Measurements from ENCODE around the gene SCML1. TPM values are rescaled to one million over a fixed set of nuclear protein-coding genes. Genes with fewer than 3 reads are reported as not detected.

The SCML1 gene
- total RNA-seq, 2 donors from 2014 or later: 5.9 to 47.6 TPM

- intact Hi-C loops (cut with DNase I): no loop called here
- WGBS: 81% methylated on average over 1 of the region's 1 CpG
- Histone ChIP-seq H3K9me3 (no peaks in the 10 kb centered on the region), H3K4me1 (replicated peaks) (no peaks in the 10 kb centered on the region), H3K36me3 (no peaks in the 10 kb centered on the region), H3K27ac (no peak overlapping the region), H3K27me3 (replicated peaks; ENCODE audit: insufficient read depth) (no peaks in the 10 kb centered on the region), H3K4me3 (no peak overlapping the region)
- DNase-seq (ENCODE audit: low spot score): no peak
- no peak for TF ChIP-seq POLR2AphosphoS5 (IDR thresholded peaks at IDR 0.05)
- TF ChIP-seq, protein P1, sequence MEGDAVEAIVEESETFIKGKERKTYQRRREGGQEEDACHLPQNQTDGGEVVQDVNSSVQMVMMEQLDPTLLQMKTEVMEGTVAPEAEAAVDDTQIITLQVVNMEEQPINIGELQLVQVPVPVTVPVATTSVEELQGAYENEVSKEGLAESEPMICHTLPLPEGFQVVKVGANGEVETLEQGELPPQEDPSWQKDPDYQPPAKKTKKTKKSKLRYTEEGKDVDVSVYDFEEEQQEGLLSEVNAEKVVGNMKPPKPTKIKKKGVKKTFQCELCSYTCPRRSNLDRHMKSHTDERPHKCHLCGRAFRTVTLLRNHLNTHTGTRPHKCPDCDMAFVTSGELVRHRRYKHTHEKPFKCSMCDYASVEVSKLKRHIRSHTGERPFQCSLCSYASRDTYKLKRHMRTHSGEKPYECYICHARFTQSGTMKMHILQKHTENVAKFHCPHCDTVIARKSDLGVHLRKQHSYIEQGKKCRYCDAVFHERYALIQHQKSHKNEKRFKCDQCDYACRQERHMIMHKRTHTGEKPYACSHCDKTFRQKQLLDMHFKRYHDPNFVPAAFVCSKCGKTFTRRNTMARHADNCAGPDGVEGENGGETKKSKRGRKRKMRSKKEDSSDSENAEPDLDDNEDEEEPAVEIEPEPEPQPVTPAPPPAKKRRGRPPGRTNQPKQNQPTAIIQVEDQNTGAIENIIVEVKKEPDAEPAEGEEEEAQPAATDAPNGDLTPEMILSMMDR (IDR thresholded peaks at IDR 0.05): peak in 1 of 4 experiments; percentile 3
Observed at GRCh38 chrX:17697191-17697590, 40.1 kb upstream of the SCML1 start.

DNA sequence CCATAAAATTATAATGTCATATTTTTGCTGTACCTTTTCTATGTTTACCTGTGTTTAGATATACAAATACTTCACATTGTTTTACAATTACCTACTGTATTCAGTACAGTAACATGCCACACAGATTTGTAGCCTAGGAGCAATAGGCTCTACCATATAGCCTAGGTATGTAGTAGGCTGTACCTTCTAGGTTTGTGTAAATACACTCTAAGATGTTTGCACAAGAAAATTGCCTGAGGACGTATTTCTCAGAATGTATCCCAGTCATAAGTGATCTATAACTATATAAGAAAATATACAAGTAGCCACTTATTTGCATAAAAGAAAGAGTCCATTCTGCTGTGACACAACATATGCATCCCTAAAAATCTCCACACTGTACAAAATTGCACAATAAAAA is 36.3 kb upstream of the SCML1 start:
- Histone ChIP-seq H3K4me1 (replicated peaks) (no peaks in the 10 kb centered on the region), H3K27me3 (replicated peaks; ENCODE audit: insufficient read depth) (no peaks in the 10 kb centered on the region), H3K9me3 (no peaks in the 10 kb centered on the region), H3K36me3 (no peaks in the 10 kb centered on the region), H3K27ac (no peak overlapping the region), H3K4me3 (no peak overlapping the region)
- 50% methylated on average over 1 of the region's 1 CpG for WGBS
- no peak for DNase-seq (ENCODE audit: low spot score)
- TF ChIP-seq, protein P1 (IDR thresholded peaks at IDR 0.05): no peak
- TF ChIP-seq POLR2A (IDR thresholded peaks at IDR 0.05): no peak
- no peak for TF ChIP-seq POLR2AphosphoS5 (IDR thresholded peaks at IDR 0.05)
- intact Hi-C loops (cut with DNase I): no loop called here

DNA sequence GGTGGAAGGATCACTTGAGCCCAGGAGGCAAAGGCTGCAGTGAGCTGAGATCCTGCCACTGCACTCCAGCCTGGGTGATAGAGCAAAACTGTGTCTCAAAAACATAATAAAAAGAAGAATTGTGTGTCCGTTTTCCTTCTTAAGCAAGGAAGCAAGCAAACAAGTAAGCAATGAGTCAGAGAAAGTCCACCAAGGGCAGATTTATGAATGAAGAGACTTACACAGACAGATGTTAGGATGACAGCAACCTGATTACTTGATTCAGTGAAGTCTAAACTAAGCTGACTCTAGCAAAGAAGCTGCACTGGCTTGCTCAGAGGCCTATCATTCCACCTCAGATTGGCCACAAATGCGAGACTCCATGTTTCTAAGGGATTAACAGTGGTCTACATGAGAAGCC is 34.1 kb upstream of the SCML1 start:
- intact Hi-C loops (cut with DNase I): no loop called here
- H3K36me3 ChIP-seq: no peaks in the 10 kb centered on the region
- no peak for DNase-seq (ENCODE audit: low spot score)
- WGBS: 88% methylated on average over 2 of the region's 2 CpGs
- no peaks in the 10 kb centered on the region for H3K27me3 ChIP-seq (replicated peaks; ENCODE audit: insufficient read depth)
- no peaks in the 10 kb centered on the region for H3K4me1 ChIP-seq (replicated peaks)
- no peak overlapping the region for H3K4me3 ChIP-seq
- no peaks in the 10 kb centered on the region for H3K9me3 ChIP-seq
- H3K27ac ChIP-seq: no peak overlapping the region
- TF ChIP-seq POLR2AphosphoS5 (IDR thresholded peaks at IDR 0.05) (no peak), POLR2A (IDR thresholded peaks at IDR 0.05) (no peak)

DNA sequence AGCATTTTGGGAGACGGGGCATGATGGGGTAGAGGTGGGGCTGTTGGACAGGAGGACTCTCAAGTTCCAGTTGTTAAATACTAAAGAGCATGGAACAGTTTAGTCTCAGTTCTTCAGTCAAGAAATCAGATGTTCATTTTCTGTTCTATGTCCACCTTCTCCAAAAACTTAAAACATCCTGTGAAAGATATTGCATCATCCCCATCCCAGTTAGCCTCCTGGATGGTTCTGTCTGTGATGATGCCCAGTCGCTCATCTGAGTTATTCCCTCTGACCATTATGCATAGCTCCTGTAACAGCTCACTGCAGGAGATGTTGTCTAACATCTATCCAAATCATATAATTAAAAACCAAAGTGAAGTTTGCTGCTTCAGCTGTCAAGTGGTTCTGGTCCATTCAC is 32.1 kb upstream of the SCML1 start:
- DNase-seq (ENCODE audit: low spot score): no peak
- H3K4me1 ChIP-seq (replicated peaks): no peaks in the 10 kb centered on the region
- WGBS: 100% methylated on average over 2 of the region's 2 CpGs
- H3K27me3 ChIP-seq (replicated peaks; ENCODE audit: insufficient read depth): no peaks in the 10 kb centered on the region
- H3K9me3 ChIP-seq: no peaks in the 10 kb centered on the region
- no peaks in the 10 kb centered on the region for H3K36me3 ChIP-seq
- H3K27ac ChIP-seq: no peak overlapping the region
- TF ChIP-seq, protein P1 (IDR thresholded peaks at IDR 0.05): no peak
- no peak for TF ChIP-seq POLR2AphosphoS5 (IDR thresholded peaks at IDR 0.05)
- no peak for TF ChIP-seq POLR2A (IDR thresholded peaks at IDR 0.05)
- no peak overlapping the region for H3K4me3 ChIP-seq
- intact Hi-C loops (cut with DNase I): no loop called here

GRCh38 chrX:17706676-17707075 is 30.6 kb upstream of the SCML1 start:
- 95% methylated on average over 4 of the region's 4 CpGs for WGBS
- intact Hi-C loops (cut with DNase I): no loop called here
- Histone ChIP-seq H3K4me1 (replicated peaks) (no peaks in the 10 kb centered on the region), H3K27ac (no peak overlapping the region), H3K36me3 (no peaks in the 10 kb centered on the region), H3K4me3 (no peak overlapping the region), H3K9me3 (no peaks in the 10 kb centered on the region), H3K27me3 (replicated peaks; ENCODE audit: insufficient read depth) (no peaks in the 10 kb centered on the region)
- no peak for DNase-seq (ENCODE audit: low spot score)
- TF ChIP-seq POLR2A (IDR thresholded peaks at IDR 0.05) (no peak), POLR2AphosphoS5 (IDR thresholded peaks at IDR 0.05) (no peak)
- TF ChIP-seq, protein P1 (IDR thresholded peaks at IDR 0.05): no peak
